SJSA1 (cell line): Measurements from ENCODE around the gene AS3MT. TPM values are rescaled to one million over a fixed set of nuclear protein-coding genes. Genes with fewer than 3 reads are reported as not detected.
A peak's percentile ranks its signal among the peaks of the same experiment; 100 is the strongest.
"Not testable (repeated sequence)": the region's sequence is repeated elsewhere in the genome, so short reads cannot be mapped to it uniquely, and the experiment has no call there.

Experiments used
- DNase-seq, 2 experiments: peaks; one replicate each; pipeline ENCODE4 v3.0.0-alpha.2; 2015 to 2020; ENCODE audit warnings: low spot score in 2 of 2, low read depth in 1 of 2
- H3K27ac ChIP-seq: fragments of 250-450 bp; sonication (Bioruptor Pico); 2 replicates; pipeline ENCODE4 v1.5.1; 2020; ENCODE audit warnings: mild to moderate bottlenecking, moderate library complexity
- H3K27me3 ChIP-seq: fragments of 250-450 bp; sonication (Bioruptor Pico); replicated peaks from 2 replicates; pipeline ENCODE4 v1.5.1; 2020; ENCODE audit warnings: mild to moderate bottlenecking, moderate library complexity
- H3K36me3 ChIP-seq: fragments of 250-450 bp; sonication (Bioruptor Pico); 2 replicates; pipeline ENCODE4 v1.5.1; 2020; ENCODE audit warnings: mild to moderate bottlenecking
- H3K4me1 ChIP-seq: fragments of 250-450 bp; sonication (Bioruptor Pico); replicated peaks from 2 replicates; pipeline ENCODE4 v1.6.1; 2021; ENCODE audit warnings: mild to moderate bottlenecking
- H3K4me3 ChIP-seq: fragments of 250-450 bp; sonication (Bioruptor Pico); 2 replicates; pipeline ENCODE4 v1.5.1; 2020; ENCODE audit warnings: mild to moderate bottlenecking
- H3K9me3 ChIP-seq: fragments of 250-450 bp; sonication (Bioruptor Pico); replicated peaks from 2 replicates; pipeline ENCODE4 v1.5.1; 2020; ENCODE audit warnings: mild to moderate bottlenecking
- total RNA-seq: library from RNA; depleted of rRNA; stranded (reverse); fragments of >200 nt; shearing (Covaris generic); gene quantifications from 2 replicates; pipeline ENCODE4 v1.2.3, GENCODE V29; 2014

The AS3MT gene
- total RNA-seq, 1 experiment from 2014 or later = 0.45 TPM

GRCh38 chr10:102918817-102919245 lies 49.6 kb downstream of the AS3MT start:
- Histone ChIP-seq H3K27me3 (no peaks in the 10 kb centered on the region), H3K4me1 (peaks cover 37% of the 10 kb centered on the region), H3K27ac (peak overlapping the region; percentile 43), H3K4me3 (peak overlapping the region; percentile 79), H3K36me3 (peaks cover 10% of the 10 kb centered on the region; the same call in 1 of the 2 replicates), H3K9me3 (no peaks in the 10 kb centered on the region)
- DNase-seq = no peak

- Histone ChIP-seq H3K27me3 (no peaks in the 10 kb centered on the region), H3K36me3 (peaks cover 10% of the 10 kb centered on the region; the same call in 1 of the 2 replicates), H3K9me3 (no peaks in the 10 kb centered on the region), H3K4me3 (peak overlapping the region; percentile 79), H3K27ac (no peak overlapping the region), H3K4me1 (peaks cover 40% of the 10 kb centered on the region)
- no peak for DNase-seq
Measured at GRCh38 chr10:102919246-102919959, 50.1 kb downstream of the AS3MT start.

GRCh38 chr10:102919992-102920739 lies 50.9 kb downstream of the AS3MT start:
- DNase-seq = no peak
- peaks cover 40% of the 10 kb centered on the region for H3K4me1 ChIP-seq
- H3K27ac ChIP-seq = no peak overlapping the region
- peaks cover 10% of the 10 kb centered on the region; the same call in 1 of the 2 replicates for H3K36me3 ChIP-seq
- H3K27me3 ChIP-seq = no peaks in the 10 kb centered on the region
- peak overlapping the region; percentile 79 for H3K4me3 ChIP-seq
- H3K9me3 ChIP-seq = no peaks in the 10 kb centered on the region

- Histone ChIP-seq H3K4me1 (peaks cover 53% of the 10 kb centered on the region), H3K27me3 (no peaks in the 10 kb centered on the region), H3K27ac (no peak overlapping the region), H3K9me3 (no peaks in the 10 kb centered on the region), H3K4me3 (no peak overlapping the region), H3K36me3 (peaks cover 6% of the 10 kb centered on the region; the same call in 1 of the 2 replicates)
- DNase-seq = no peak
Measured at GRCh38 chr10:102923601-102924000, 54.3 kb downstream of the AS3MT start.

- peak in 1 of 2 experiments; percentile 14 for DNase-seq
- Histone ChIP-seq H3K4me1 (peaks cover 30% of the 10 kb centered on the region), H3K36me3 (no peaks in the 10 kb centered on the region), H3K27me3 (no peaks in the 10 kb centered on the region), H3K27ac (peak overlapping the region; percentile 63), H3K4me3 (no peak overlapping the region), H3K9me3 (no peaks in the 10 kb centered on the region)
Measured at GRCh38 chr10:102926842-102927241, 57.6 kb downstream of the AS3MT start.

- DNase-seq = peak; percentile 64 to 67
- Histone ChIP-seq H3K9me3 (no peaks in the 10 kb centered on the region), H3K4me1 (peaks cover 28% of the 10 kb centered on the region), H3K4me3 (no peak overlapping the region), H3K36me3 (no peaks in the 10 kb centered on the region), H3K27me3 (no peaks in the 10 kb centered on the region), H3K27ac (peak overlapping the region; percentile 63)
Measured at GRCh38 chr10:102927311-102928010, 58.2 kb downstream of the AS3MT start.

GRCh38 chr10:102928442-102928841 lies 59.2 kb downstream of the AS3MT start:
- H3K4me3 ChIP-seq, H3K27ac ChIP-seq, H3K9me3 ChIP-seq, H3K36me3 ChIP-seq, DNase-seq, H3K27me3 ChIP-seq: not testable (repeated sequence)
- H3K4me1 ChIP-seq = peaks cover 21% of the 10 kb centered on the region

GRCh38 chr10:102930720-102931119 lies 61.5 kb downstream of the AS3MT start:
- Histone ChIP-seq H3K9me3 (no peaks in the 10 kb centered on the region), H3K27me3 (no peaks in the 10 kb centered on the region), H3K4me3 (no peak overlapping the region)

GRCh38 chr10:102931643-102932042 lies 62.4 kb downstream of the AS3MT start:
- peaks cover 13% of the 10 kb centered on the region for H3K4me1 ChIP-seq
- no peak for DNase-seq
- no peaks in the 10 kb centered on the region for H3K36me3 ChIP-seq
- no peak overlapping the region for H3K4me3 ChIP-seq
- H3K27me3 ChIP-seq = no peaks in the 10 kb centered on the region
- no peaks in the 10 kb centered on the region for H3K9me3 ChIP-seq
- no peak overlapping the region for H3K27ac ChIP-seq

More at GRCh38 chr10:102930720-102931119, 61.5 kb downstream of the AS3MT start:
- no peak for DNase-seq
- no peaks in the 10 kb centered on the region for H3K36me3 ChIP-seq
- H3K27ac ChIP-seq = no peak overlapping the region
- peaks cover 18% of the 10 kb centered on the region for H3K4me1 ChIP-seq

- Histone ChIP-seq H3K9me3 (no peaks in the 10 kb centered on the region), H3K4me1 (no peaks in the 10 kb centered on the region), H3K27me3 (no peaks in the 10 kb centered on the region), H3K36me3 (no peaks in the 10 kb centered on the region), H3K27ac (no peak overlapping the region), H3K4me3 (no peak overlapping the region)
- no peak for DNase-seq
Measured at GRCh38 chr10:102935505-102935904, 66.2 kb downstream of the AS3MT start.

GRCh38 chr10:102935939-102936605 lies 66.8 kb downstream of the AS3MT start:
- DNase-seq = no peak
- Histone ChIP-seq H3K27me3 (no peaks in the 10 kb centered on the region), H3K4me3 (no peak overlapping the region), H3K36me3 (no peaks in the 10 kb centered on the region), H3K9me3 (no peaks in the 10 kb centered on the region), H3K27ac (no peak overlapping the region), H3K4me1 (no peaks in the 10 kb centered on the region)

GRCh38 chr10:102941401-102941800 lies 72.1 kb downstream of the AS3MT start:
- DNase-seq = no peak
- no peak overlapping the region for H3K4me3 ChIP-seq
- no peaks in the 10 kb centered on the region for H3K27me3 ChIP-seq
- H3K27ac ChIP-seq = no peak overlapping the region
- H3K9me3 ChIP-seq = no peaks in the 10 kb centered on the region
- H3K36me3 ChIP-seq = no peaks in the 10 kb centered on the region
- no peaks in the 10 kb centered on the region for H3K4me1 ChIP-seq

GRCh38 chr10:102945449-102945848 lies 76.2 kb downstream of the AS3MT start:
- Histone ChIP-seq H3K27me3 (no peaks in the 10 kb centered on the region), H3K36me3 (no peaks in the 10 kb centered on the region), H3K27ac (no peak overlapping the region), H3K4me3 (no peak overlapping the region), H3K9me3 (no peaks in the 10 kb centered on the region), H3K4me1 (no peaks in the 10 kb centered on the region)
- no peak for DNase-seq
